ENCODE measurements around the gene ABCA3.

The ABCA3 gene

DNA sequence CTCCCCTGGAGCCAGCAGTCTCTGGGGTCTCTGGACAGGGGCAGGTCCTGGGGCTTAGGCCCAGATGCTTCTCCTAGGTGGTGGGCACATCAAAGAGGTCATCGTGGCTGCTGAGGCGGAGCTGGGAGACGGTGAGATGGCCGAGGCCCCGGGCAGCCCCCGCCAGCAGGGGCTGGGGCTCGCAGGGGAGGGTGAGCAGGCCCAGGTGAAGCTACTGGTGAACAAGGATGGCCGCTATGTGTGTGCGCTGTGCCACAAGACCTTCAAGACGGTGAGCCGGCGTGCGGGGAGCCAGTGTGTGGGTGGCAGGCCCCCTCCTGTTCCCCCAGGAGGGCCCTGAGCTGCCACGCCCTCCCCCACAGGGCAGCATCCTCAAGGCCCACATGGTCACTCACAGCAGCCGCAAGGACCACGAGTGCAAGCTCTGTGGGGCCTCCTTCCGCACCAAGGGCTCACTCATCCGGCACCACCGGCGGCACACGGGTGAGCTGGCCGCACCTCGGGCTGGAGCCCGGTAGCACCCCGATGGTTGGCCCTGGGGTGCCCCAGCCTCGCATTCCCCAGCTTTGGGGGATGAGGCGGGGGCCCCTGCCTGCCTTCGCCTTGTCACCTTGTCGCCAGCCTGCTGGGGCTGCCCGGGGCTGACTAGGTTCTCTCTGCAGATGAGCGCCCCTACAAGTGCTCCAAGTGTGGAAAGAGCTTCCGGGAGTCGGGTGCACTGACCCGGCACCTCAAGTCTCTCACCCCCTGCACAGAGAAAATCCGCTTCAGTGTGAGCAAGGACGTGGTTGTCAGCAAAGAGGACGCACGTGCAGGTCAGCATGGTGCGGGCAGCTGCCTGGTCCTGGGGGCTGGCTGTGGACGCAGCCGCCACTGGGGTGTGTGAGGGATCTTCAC is 108.2 kb downstream of the ABCA3 start:
- DNase-seq = no peak

DNA sequence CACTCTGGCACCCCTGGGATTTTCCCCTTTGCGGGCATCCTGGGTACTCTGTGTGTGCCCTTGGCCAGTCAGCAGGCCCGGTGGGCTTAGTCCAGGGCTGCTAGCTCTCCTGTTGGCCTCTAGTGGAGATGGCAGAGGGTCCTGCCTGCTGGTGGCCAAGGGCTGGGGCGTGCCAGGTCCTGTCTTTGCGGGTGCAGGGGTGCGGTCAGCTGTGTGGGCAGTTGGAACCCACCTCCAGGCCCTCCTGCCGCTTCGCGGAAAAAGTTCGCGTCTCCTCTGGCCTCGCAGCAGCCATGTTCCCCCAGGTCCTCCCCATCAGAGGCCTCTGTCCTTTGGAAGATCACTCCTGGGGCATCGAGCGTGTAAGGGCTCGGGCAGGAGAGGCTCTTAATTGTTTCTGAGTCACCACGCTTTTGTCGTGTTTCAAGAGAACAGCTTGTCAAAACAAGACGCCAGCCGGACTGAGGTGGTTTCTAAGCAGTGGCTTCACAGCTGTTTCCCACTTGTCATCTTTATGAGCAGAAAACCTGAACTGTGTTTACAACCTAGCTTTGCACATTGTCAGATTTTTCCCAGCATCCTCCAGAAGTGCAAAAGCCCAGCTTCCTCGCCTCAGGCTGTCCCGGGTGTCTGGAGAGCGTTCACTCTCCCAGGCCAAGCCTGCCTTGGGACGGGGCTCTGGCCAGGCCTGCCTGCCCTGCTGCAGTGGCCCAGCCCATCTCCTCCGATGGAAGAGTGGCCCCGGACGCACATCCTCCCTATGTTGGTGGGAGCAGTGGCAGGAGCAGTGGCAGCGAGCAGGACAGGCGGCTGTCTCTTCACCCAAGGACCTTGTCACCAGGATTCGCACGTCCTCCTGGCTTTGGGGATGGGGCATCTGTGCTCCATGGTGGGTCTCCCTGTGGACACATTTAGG is 109.3 kb downstream of the ABCA3 start:
- no peak for DNase-seq

DNA sequence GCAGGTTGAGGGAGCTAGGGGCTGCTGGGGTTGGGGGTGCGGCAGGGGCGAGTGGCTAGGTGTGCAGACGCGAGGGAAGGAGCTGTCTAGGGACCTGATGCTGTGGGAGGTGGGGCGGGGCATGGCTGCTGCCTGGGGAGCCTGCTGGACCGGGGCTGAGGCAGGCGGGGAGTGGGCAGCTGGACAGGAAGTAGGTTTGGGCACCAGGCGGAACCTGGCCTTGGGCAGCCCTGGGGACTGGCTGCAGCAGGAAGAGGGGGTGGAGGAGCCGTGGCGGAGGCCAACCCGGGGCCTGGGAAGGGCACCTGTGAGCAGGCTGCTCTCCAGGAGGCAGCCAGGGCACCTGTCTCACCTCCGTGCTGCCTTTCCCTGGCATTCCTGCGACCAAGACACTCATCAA is 110.2 kb downstream of the ABCA3 start:
- no peak for DNase-seq

DNA sequence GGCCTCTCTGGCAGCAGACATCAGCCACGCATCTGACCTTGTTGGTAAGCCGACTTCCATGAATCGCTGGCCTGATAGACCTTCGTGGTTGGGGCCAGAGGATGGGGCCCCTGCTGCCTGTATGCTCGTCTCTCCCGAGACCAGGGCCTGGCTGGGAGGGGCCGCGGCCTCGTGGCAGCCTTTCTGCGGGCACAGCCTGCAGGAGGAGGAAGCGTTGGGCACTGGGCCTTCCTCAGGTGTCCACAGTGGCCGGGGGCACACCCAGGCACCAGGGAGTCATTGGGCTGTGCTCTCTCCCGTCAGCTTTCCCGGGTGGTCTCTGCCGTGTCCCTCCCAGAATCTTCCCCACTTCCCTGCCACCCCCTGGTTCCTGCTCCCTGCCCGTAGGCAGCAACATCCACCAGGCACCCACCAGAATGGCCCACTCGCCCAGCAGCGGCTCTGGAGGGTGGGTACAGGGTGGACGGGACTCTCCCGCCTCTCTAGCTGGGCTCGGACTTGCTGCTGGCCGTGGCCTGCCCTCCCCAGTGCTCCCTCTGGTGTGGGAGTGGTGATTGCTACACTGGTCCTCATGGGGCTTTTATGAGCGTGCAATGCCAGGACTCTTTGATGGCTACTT is 110.8 kb downstream of the ABCA3 start:
- DNase-seq = no peak

- no peak for DNase-seq
Observed at GRCh38 chr16:2229091-2229490, 111.4 kb downstream of the ABCA3 start.

DNA sequence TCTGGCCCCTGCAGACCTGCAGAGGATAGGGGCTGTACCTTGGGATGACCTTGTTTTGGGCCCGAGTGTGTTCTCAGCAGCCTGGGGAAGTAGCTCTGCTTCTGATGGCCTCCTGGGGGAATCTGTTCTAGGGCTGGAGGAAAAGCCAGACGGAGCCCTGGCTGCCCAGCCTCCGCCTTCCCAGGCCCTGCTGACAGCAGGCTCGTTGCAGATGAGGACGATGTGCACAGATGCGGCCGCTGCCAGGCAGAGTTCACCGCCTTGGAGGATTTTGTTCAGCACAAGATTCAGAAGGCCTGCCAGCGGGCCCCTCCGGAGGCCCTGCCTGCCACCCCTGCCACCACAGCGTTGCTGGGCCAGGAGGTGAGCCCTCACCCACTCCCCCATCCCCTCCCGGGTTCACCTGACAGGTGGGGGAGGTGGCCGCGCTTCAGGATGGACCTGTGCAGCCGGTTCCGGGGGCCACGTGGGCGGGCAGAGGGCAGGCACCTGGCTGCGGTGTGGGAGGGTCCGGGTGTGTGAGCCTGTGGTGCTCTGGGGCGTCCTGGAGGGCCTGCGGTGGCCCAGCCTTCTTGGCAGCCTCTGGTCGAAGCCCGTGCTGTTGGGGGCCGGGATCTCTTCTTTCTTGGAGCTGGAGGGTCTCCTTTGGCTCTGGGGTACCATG is 112.2 kb downstream of the ABCA3 start:
- DNase-seq = no peak

DNA sequence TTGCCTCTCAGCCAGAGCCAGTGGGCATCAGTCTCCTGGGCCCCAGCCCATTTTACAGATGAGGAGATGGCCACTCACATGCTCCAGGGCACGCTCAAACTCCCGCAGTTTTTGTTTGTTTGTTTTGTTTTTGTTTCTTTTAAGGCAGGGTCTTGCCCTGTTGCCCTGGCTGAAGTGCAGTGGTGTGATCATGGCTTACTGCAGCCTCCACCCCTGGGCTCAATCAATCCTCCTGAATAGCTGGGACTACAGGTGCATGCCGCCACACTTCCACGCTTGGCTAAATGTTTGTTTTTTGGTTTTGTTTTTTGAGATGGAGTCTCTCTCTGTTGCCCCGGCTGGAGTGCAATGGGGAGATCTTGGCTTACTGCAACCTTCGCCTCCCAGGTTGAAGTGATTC is 113.6 kb downstream of the ABCA3 start:
- no peak for DNase-seq

- no peak for DNase-seq
Observed at GRCh38 chr16:2226245-2226793, 114.2 kb downstream of the ABCA3 start.

Data from stimulated activated CD4-positive, alpha-beta T cell treated with anti-CD3 and anti-CD28 coated beads, Interleukin-4, amount 100 ng/mL, for 1 hour (primary cell).